Measurements from ENCODE around the gene LPAR3. TPM values are rescaled to one million over a fixed set of nuclear protein-coding genes. Genes with fewer than 3 reads are reported as not detected.

LPAR3 gene
- total RNA-seq, 1 donor from 2014 or later: 14.0 TPM

DNA sequence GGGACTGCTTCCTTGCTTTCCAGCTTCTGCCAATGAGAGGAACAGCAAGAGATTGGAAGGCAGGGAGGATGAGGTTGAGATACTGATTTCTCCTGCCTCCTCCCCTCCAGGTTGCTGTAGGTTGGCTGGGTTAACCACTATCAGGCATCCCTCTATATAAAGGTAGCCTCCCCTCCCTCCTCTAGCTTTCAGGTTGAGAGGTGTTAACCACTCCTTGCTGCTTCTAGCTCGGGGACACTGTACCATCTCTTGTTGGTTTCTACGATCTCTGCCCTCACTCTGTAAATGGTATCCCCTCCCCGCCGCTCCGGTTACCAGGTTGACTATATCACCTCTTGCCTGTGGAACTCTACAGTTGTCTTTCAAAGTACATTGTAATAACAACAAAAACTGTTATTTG, 16.7 kb downstream of the LPAR3 start:
- Mint-ChIP-seq H3K4me3 (ENCODE audit: unreplicated experiment) (no peak overlapping the region), H3K27me3 (ENCODE audit: unreplicated experiment) (no peaks in the 10 kb centered on the region), H3K4me1 (ENCODE audit: low read depth, unreplicated experiment) (peaks cover 5% of the 10 kb centered on the region), H3K36me3 (ENCODE audit: unreplicated experiment) (peaks cover under 1% of the 10 kb centered on the region), H3K9me3 (ENCODE audit: unreplicated experiment) (peaks cover 4% of the 10 kb centered on the region), H3K27ac (ENCODE audit: unreplicated experiment) (no peak overlapping the region)
- no peak for DNase-seq
- TF ChIP-seq, protein P1, sequence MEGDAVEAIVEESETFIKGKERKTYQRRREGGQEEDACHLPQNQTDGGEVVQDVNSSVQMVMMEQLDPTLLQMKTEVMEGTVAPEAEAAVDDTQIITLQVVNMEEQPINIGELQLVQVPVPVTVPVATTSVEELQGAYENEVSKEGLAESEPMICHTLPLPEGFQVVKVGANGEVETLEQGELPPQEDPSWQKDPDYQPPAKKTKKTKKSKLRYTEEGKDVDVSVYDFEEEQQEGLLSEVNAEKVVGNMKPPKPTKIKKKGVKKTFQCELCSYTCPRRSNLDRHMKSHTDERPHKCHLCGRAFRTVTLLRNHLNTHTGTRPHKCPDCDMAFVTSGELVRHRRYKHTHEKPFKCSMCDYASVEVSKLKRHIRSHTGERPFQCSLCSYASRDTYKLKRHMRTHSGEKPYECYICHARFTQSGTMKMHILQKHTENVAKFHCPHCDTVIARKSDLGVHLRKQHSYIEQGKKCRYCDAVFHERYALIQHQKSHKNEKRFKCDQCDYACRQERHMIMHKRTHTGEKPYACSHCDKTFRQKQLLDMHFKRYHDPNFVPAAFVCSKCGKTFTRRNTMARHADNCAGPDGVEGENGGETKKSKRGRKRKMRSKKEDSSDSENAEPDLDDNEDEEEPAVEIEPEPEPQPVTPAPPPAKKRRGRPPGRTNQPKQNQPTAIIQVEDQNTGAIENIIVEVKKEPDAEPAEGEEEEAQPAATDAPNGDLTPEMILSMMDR (IDR thresholded peaks at IDR 0.05; ENCODE audit: partially characterized antibody, unreplicated experiment): no peak

DNA sequence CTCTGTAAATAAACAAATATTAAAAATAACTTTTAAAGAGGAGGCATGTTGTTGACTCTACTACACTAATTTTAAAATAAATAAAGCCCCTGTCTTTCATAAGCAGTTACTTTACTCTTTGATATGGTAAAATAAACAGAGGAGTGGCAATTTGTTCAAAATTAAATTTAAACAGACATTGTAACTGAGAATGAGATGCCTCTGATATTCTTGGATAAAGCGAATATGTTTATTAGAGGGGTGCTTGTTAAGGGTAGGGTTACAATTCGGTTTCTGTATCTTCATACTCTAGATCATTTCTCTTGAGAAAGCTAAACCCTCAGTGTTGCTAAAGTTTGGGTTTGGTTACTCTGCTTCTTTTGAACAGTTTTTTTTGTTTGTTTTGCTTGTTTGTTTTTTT, 19.6 kb downstream of the LPAR3 start:
- Mint-ChIP-seq H3K36me3 (ENCODE audit: unreplicated experiment) (no peaks in the 10 kb centered on the region), H3K27ac (ENCODE audit: unreplicated experiment) (no peak overlapping the region), H3K27me3 (ENCODE audit: unreplicated experiment) (no peaks in the 10 kb centered on the region), H3K4me1 (ENCODE audit: low read depth, unreplicated experiment) (peaks cover 12% of the 10 kb centered on the region), H3K9me3 (ENCODE audit: unreplicated experiment) (peaks cover 4% of the 10 kb centered on the region), H3K4me3 (ENCODE audit: unreplicated experiment) (no peak overlapping the region)
- TF ChIP-seq, protein P1 (IDR thresholded peaks at IDR 0.05; ENCODE audit: partially characterized antibody, unreplicated experiment): no peak
- DNase-seq: no peak

DNA sequence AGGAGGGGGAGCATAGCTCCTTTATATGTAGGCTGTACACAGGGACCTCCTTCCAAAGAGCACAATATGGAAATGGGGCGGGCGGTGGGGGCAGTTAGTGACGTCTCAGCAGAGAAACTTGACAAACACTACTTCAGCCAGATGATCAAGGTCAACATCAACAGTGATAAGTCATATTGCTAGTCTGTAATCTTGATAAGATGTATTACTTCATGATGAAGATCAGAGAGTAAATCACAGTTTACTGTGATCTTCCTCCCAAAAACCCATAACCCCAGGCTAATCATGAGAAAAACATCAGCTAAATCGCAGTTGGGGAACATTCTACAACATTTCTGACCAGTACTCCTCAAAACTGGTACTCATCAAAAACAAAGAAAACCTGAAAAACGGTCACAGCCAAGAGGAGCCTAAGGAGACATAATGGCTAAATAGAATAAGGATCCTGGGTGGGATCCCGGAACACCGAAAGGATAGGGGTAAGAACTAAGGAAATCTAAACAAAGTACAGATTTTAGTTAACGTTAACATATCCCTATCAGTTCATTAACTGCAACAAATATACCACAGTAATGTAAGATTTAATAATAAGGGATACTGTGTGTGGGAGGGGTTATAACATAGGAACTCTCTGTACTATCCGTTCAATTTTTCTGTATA, 20.2 kb downstream of the LPAR3 start:
- TF ChIP-seq, protein P1 (IDR thresholded peaks at IDR 0.05; ENCODE audit: partially characterized antibody, unreplicated experiment): no peak
- H3K4me1 Mint-ChIP-seq (ENCODE audit: low read depth, unreplicated experiment): peaks cover 12% of the 10 kb centered on the region
- no peaks in the 10 kb centered on the region for H3K27me3 Mint-ChIP-seq (ENCODE audit: unreplicated experiment)
- H3K36me3 Mint-ChIP-seq (ENCODE audit: unreplicated experiment): no peaks in the 10 kb centered on the region
- no peak overlapping the region for H3K27ac Mint-ChIP-seq (ENCODE audit: unreplicated experiment)
- no peak for DNase-seq
- H3K4me3 Mint-ChIP-seq (ENCODE audit: unreplicated experiment): no peak overlapping the region
- H3K9me3 Mint-ChIP-seq (ENCODE audit: unreplicated experiment): peaks cover 4% of the 10 kb centered on the region

DNA sequence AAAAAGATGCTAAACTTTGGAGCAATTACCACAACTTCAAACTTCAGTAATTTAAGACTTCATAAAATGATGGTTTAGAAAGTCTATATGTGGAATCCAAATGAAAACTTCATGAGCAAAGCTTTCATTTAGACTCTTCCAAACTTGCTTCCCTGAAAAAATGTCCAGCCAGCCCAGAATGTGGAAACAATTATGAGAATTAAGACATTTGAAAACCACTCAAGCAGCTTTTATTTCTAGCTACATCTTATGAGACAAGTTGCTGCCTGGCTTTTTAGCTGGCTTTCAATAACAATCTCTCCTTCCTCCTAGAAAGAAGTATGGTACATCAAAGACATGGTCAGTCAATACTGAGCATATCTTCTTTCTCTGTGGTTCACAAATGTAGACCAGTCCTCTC, 21.8 kb downstream of the LPAR3 start:
- peak overlapping the region; percentile 9 for H3K4me3 Mint-ChIP-seq (ENCODE audit: unreplicated experiment)
- TF ChIP-seq, protein P1 (IDR thresholded peaks at IDR 0.05; ENCODE audit: partially characterized antibody, unreplicated experiment): no peak
- peaks cover 4% of the 10 kb centered on the region for H3K9me3 Mint-ChIP-seq (ENCODE audit: unreplicated experiment)
- DNase-seq: no peak
- H3K36me3 Mint-ChIP-seq (ENCODE audit: unreplicated experiment): no peaks in the 10 kb centered on the region
- H3K27me3 Mint-ChIP-seq (ENCODE audit: unreplicated experiment): no peaks in the 10 kb centered on the region
- peak overlapping the region; percentile 11 for H3K27ac Mint-ChIP-seq (ENCODE audit: unreplicated experiment)
- H3K4me1 Mint-ChIP-seq (ENCODE audit: low read depth, unreplicated experiment): peaks cover 22% of the 10 kb centered on the region

DNA sequence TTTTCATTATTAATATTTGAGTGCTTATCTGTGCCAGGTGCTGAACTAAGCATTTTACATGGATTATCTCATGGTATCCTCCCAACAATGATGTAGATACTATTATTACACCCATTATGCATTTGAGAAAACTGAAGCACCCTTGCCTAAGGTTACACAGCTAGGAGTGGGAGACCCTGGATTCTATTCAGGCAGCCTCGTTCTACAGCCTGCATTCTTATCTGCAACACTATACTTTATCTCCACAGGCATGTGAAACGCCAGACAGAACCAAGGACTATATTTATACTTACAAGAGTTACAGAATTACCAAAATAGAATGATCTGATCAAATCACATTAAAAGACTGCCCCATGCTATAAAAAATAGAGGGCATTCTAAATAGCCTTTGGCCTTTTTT, 22.4 kb downstream of the LPAR3 start:
- H3K9me3 Mint-ChIP-seq (ENCODE audit: unreplicated experiment): peaks cover 4% of the 10 kb centered on the region
- peaks cover 22% of the 10 kb centered on the region for H3K4me1 Mint-ChIP-seq (ENCODE audit: low read depth, unreplicated experiment)
- H3K27ac Mint-ChIP-seq (ENCODE audit: unreplicated experiment): no peak overlapping the region
- H3K27me3 Mint-ChIP-seq (ENCODE audit: unreplicated experiment): no peaks in the 10 kb centered on the region
- no peaks in the 10 kb centered on the region for H3K36me3 Mint-ChIP-seq (ENCODE audit: unreplicated experiment)
- H3K4me3 Mint-ChIP-seq (ENCODE audit: unreplicated experiment): no peak overlapping the region
- TF ChIP-seq, protein P1 (IDR thresholded peaks at IDR 0.05; ENCODE audit: partially characterized antibody, unreplicated experiment): no peak
- DNase-seq: no peak

Measured in glutamatergic neuron (in vitro differentiated cells).